Heart left ventricle (tissue), 16 donors: ENCODE data around the gene HSPB6. TPM values are rescaled to one million over a fixed set of nuclear protein-coding genes. Genes with fewer than 3 reads are reported as not detected.

ENCODE experiments used
- ATAC-seq, 4 donors: fragments of 200-7000 bp; cut with Tn5 transposase; one replicate each; pipeline ENCODE4 v1.9.1; 2020 to 2022; ENCODE audit warnings: moderate library complexity in 4 of 4, mild to moderate bottlenecking in 3 of 4, moderate number of reproducible peaks in 1 of 4
- DNase-seq, 5 donors: peaks; one replicate each; pipeline ENCODE4 v3.0.0-alpha.2; 2020
- H3K27ac ChIP-seq, 12 donors: fragments of 200-600 bp; sonication (generic) in 4 of 12; one replicate each; pipeline versions ENCODE4 v1.5.0 to v1.8.0; 2016 to 2022; ENCODE audit warnings: mild to moderate bottlenecking in 2 of 12
- H3K27me3 ChIP-seq, 9 donors: fragments of 200-600 bp; sonication (generic) in 2 of 9; one replicate each; pipeline versions ENCODE4 v1.5.1 to v1.8.0; 2016 to 2022; ENCODE audit warnings: mild to moderate bottlenecking in 3 of 9
- H3K36me3 ChIP-seq, 9 donors: fragments of 200-600 bp; sonication (generic) in 2 of 9; one replicate each; pipeline versions ENCODE4 v1.5.0 to v1.8.0; 2018 to 2022; ENCODE audit warnings: mild to moderate bottlenecking in 2 of 9
- H3K4me1 ChIP-seq, 12 donors: fragments of 200-600 bp; sonication (generic) in 4 of 12; one replicate each; pipeline versions ENCODE4 v1.5.0 to v1.8.0; 2016 to 2022; ENCODE audit warnings: mild to moderate bottlenecking in 3 of 12
- H3K4me3 ChIP-seq, 12 donors: fragments of 200-600 bp; sonication (generic) in 4 of 12; one replicate each; pipeline versions ENCODE4 v1.5.0 to v1.8.0; 2017 to 2022; ENCODE audit warnings: mild to moderate bottlenecking in 9 of 12, moderate library complexity in 4 of 12
- H3K9me3 ChIP-seq, 12 donors: fragments of 200-600 bp; sonication (generic) in 4 of 12; one replicate each; pipeline versions ENCODE4 v1.5.0 to v1.8.0; 2016 to 2022; ENCODE audit warnings: mild to moderate bottlenecking in 1 of 12
- CTCF ChIP-seq, 12 donors: fragments of 200-600 bp; sonication (generic) in 4 of 12; IDR thresholded peaks; one replicate each; pipeline versions ENCODE4 v1.5.0 to v1.8.0; 2018 to 2022; ENCODE audit warnings: antibody characterized with exemption in 12 of 12, mild to moderate bottlenecking in 5 of 12
- POLR2A ChIP-seq, 2 donors: fragments of 450-650 bp; IDR thresholded peaks; one replicate each; pipeline ENCODE4 v1.6.1; 2017; ENCODE audit warnings: antibody characterized with exemption in 2 of 2, mild to moderate bottlenecking in 2 of 2, moderate library complexity in 2 of 2
- WGBS, 4 donors: extraction: QIAGEN DNeasy Blood & Tissue Kit in 2 of 4; methylation state at CpG; one replicate each; pipeline versions ENCODE4 v1.1.5 to v1.1.7; 2013 to 2018; 5-methylcytosine and 5-hydroxymethylcytosine counted together
- intact Hi-C, 10 donors: fragments of 100-400 bp; cut with DNase I; formaldehyde crosslinking; loops; one replicate each; pipeline versions ENCODE4 v1.11.1 to v1.14.2; 2022
- long read RNA-seq, 3 donors: library from polyadenylated mRNA; unstranded; transcript quantifications; one replicate each; pipeline ENCODE4 v2.0.0, GENCODE V29; 2020 to 2021
- polyA plus RNA-seq, 2 donors: library from polyadenylated mRNA; stranded (reverse); fragments of 200-250 nt; gene quantifications; one replicate each; pipeline ENCODE4 v1.2.3, GENCODE V29; 2013
- total RNA-seq, 9 donors: library from RNA; depleted of rRNA in 2 of 9; stranded (reverse); fragments of >200 nt in 2 of 9; fragmentation: NEBNext Ultra II Directional in 3 of 9; extraction: Animal tissue kit (Norgen Biotek cat#: 25700) in 3 of 9; gene quantifications; one replicate each; pipeline versions ENCODE4 v1.1.0 to v1.2.4, GENCODE V29; 2016 to 2023
- donor health status: ischemic (EF 13 %, LVEDD 7.1; RV severe dilation, severe dysfunction).
- donor health status: healthy with polysubstance abuse.
- donor health status: DM: no; HTN: yes; CAD: no.
- donor health status: DM: no; HTN: no; CAD: no.
- donor health status: ischemic (EF 25% LVEDD 6.9; RV normal size, moderate dysfunction).
- donor health status: ischemic (EF 25% LVEDD 5.7; RV mildly dilated, moderate dysfunction).
- donor health status: healthy.
- donor health status: DM: yes; HTN: yes; CAD: no.
- donor health status: ischemic (EF 35%, LVEDD 5.7; RV mildly dilated, moderate dysfunction).
- donor health status: nonischemic (EF 11% LVEDD 7.7; RV severe dilation, severe dysfunction).
- donor health status: DM: yes; HTN: yes; CAD: no.
- donor health status: PGD.
- donor health status: ischemic (EF 29% LVEDD 5.4; RV normal size, mild dysfunction).
- donor health status: nonischemic (EF 23%, LVEDD 6.1; RV moderate dilation, normal function).

Gene HSPB6
- total RNA-seq (1,000 to 10,000 TPM in 1 of 9 donors, 100 to 1,000 TPM in 8; 226 to 1,012 (median 652) TPM), polyA plus RNA-seq (100 to 1,000 TPM; 156 to 457 TPM)
- long read RNA-seq, donor 1, transcript HSPB6-201 (3 exons, 1,457 nt): major isoform, 182 of 236 reads
- long read RNA-seq, donor 1, partial matches to known transcripts: 2 of 236 reads
- long read RNA-seq, donor 1, other reads (novel, unspliced or antisense): 52 of 236 reads
- long read RNA-seq, donor 2, transcript HSPB6-201 (3 exons, 1,457 nt): major isoform, 7 of 29 reads
- long read RNA-seq, donor 2, partial matches to known transcripts: 1 of 29 reads
- long read RNA-seq, donor 2, other reads (novel, unspliced or antisense): 21 of 29 reads
- long read RNA-seq, donor 3, transcript HSPB6-201 (3 exons, 1,457 nt): major isoform, 153 of 211 reads
- long read RNA-seq, donor 3, partial matches to known transcripts: 1 of 211 reads
- long read RNA-seq, donor 3, other reads (novel, unspliced or antisense): 57 of 211 reads

GRCh38 chr19:35756377-35757230 is at the start of gene HSPB6:
Gene HSPB6, minus strand, starts transcription at chr19:35757029. Its CDS starts 21 bp downstream, at chr19:35757008.
- peaks cover 0 to 32% (median 23%) of the 10 kb centered on the region in 9 donors for H3K36me3 ChIP-seq
- ATAC-seq (peak; percentile 36 to 47 (median 38)), DNase-seq (peak; percentile 80 to 91 (median 86))
- H3K27ac ChIP-seq: peak within 1 kb of the TSS; percentile 88 to 100 (median 96)
- H3K4me1 ChIP-seq: peaks cover 0 to 57% (median 39%) of the 10 kb centered on the region in 12 donors
- intact Hi-C loops: loop anchor here in 2 of 10 donors (1.0 to 10.0 kb wide), 3 partner anchors 16 to 388 kb away; partner anchors contain the start of gene CAPNS1 (in 1 of the 2)
- WGBS, 4 donors: 3 to 5% (median 5%) methylated on average over 22 to 52 of the region's 52 CpGs
- no peaks in the 10 kb centered on the region for H3K9me3 ChIP-seq
- H3K4me3 ChIP-seq: peak within 1 kb of the TSS; percentile 68 to 99 (median 86)
- TF ChIP-seq CTCF (IDR thresholded peaks at IDR 0.05): no peak
- peak in 1 of 2 donors; percentile 74 for TF ChIP-seq POLR2A (IDR thresholded peaks at IDR 0.05)
- H3K27me3 ChIP-seq: no peaks in the 10 kb centered on the region

GRCh38 chr19:35806597-35806996 is 49.8 kb upstream of the HSPB6 start:
- no peak overlapping the region for H3K27ac ChIP-seq
- no peaks in the 10 kb centered on the region for H3K4me1 ChIP-seq
- peaks cover 0 to 2% (median 0%) of the 10 kb centered on the region in 12 donors for H3K9me3 ChIP-seq
- no peak for TF ChIP-seq CTCF (IDR thresholded peaks at IDR 0.05)
- no peak for TF ChIP-seq POLR2A (IDR thresholded peaks at IDR 0.05)
- intact Hi-C loops: no loop called here
- no peak overlapping the region for H3K4me3 ChIP-seq
- WGBS, 4 donors: 70 to 85% (median 82%) methylated on average over 11 to 18 of the region's 18 CpGs
- no peak for ATAC-seq
- peaks cover 0 to 33% (median 0%) of the 10 kb centered on the region in 9 donors for H3K27me3 ChIP-seq
- H3K36me3 ChIP-seq: no peaks in the 10 kb centered on the region
- DNase-seq: no peak

- Histone ChIP-seq H3K27me3 (peaks cover 0 to 37% (median 0%) of the 10 kb centered on the region in 9 donors), H3K36me3 (no peaks in the 10 kb centered on the region), H3K4me3 (no peak overlapping the region), H3K9me3 (peaks cover 0 to 4% (median 0%) of the 10 kb centered on the region in 12 donors), H3K27ac (no peak overlapping the region), H3K4me1 (no peaks in the 10 kb centered on the region)
- ATAC-seq (no peak), DNase-seq (no peak)
- WGBS, 4 donors: 60 to 73% (median 62%) methylated on average over 5 of the region's 5 CpGs
- intact Hi-C loops: no loop called here
- no peak for TF ChIP-seq CTCF (IDR thresholded peaks at IDR 0.05)
- TF ChIP-seq POLR2A (IDR thresholded peaks at IDR 0.05): no peak
Observed at GRCh38 chr19:35805526-35806102, 48.8 kb upstream of the HSPB6 start.
